NAMALWA (cell line): ENCODE measurements around the gene OS9.

Experiments
- DNase-seq: peaks from one replicate; pipeline ENCODE4 v3.0.0-alpha.2; 2015; ENCODE audit warnings: low spot score

OS9 gene

DNA sequence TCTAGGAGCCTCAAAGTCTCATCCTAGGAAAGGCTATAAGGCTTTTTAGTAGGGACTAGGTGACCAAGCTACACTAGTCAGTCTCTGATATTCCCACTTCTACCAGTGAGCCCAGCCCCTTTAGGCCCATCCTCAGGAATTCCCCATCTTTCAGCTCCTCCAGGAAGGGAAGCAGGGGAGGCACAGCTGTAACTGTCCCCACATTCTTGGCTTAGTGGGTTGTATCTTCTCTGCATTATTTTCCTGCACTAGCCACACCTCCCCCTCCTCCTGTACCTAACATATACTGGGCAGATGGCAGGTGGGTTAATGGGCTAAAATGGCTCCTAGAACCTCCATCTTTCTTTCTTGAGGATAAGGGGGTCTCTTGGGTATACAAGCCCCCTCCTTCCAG is 73.4 kb downstream of the OS9 start:
- DNase-seq = no peak

- DNase-seq = no peak
Measured at GRCh38 chr12:57767876-57768275, 73.9 kb downstream of the OS9 start.

- DNase-seq = no peak
Measured at GRCh38 chr12:57769594-57769993, 75.7 kb downstream of the OS9 start.

- no peak for DNase-seq
Measured at GRCh38 chr12:57770734-57771133, 76.8 kb downstream of the OS9 start.
